COR-L47 (cell line): ENCODE data around the gene NLRP2B.
"Not testable (repeated sequence)": the region's sequence is repeated elsewhere in the genome, so short reads cannot be mapped to it uniquely, and the experiment has no call there.

ENCODE experiments used
- DNase-seq: peaks from one replicate; lab custom pipeline; 2025; lab: John Stamatoyannopoulos, UW

The NLRP2B gene

DNA sequence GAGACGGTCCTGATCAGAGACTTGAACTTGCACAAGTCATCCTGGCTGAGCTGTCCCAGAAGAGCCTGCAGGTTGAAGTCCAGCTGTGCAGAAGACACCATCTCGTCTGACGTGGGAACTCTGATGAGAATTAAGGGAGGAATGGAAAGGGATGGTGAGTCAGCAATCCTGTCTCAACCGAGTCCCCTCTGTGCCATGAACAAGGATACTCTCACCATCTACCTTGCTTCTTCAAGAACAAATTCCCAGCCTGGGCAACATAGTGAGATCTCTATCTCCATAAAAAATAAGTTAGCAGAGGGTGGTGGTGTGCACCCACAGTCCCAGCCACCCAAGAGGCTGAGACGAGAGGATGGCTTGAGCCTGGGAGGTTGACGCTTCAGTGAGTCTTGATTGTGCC is at the start of gene NLRP2B:
NLRP2B (minus strand) TSS at position 101 of the 400 bp plus-strand sequence.
- no peak for DNase-seq

GRCh38 chrX:57725995-57726394 is 45.9 kb upstream of the NLRP2B start:
- not testable (repeated sequence) for DNase-seq

- no peak for DNase-seq
These were observed 1.3 kb upstream of the NLRP2B start for GRCh38 chrX:57681341-57681740.

DNA sequence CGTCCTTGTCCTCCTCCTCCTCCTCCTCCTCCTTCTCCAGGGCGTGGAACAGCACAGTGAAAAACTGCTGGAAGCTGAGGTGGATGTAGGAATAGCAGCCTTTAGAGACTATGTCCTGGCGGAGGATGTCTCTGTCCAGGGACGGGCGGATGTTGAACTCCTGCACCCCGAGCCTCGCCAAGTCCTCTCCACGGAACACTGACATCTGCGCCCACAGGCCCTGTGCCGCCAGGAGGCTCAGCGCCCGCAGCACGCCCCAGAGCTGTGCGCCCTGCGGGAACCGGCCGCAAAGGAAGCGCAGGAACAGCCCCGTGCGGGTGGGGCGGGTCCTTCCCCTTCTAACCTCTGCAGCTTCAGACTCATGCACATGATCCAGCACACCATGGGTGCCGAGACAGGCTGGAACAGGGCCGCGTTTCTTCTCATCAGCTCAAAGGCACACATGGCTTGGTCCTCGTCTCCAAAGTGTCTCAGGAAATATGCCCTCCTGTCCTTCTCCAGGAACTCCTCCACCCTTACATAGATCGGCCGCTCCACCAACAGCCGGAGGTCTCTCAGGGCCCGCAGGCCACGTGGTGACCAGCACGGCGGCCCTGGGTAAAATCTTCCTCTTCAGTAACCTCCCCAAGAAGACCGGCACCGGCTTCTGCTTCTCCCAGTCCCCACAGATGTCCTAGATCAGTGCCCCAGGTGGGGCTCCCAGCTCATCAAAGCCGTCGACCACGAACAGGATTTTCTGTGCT is 1.2 kb downstream of the NLRP2B start:
- no peak for DNase-seq

- no peak for DNase-seq
These were observed 2.8 kb downstream of the NLRP2B start for GRCh38 chrX:57677132-57677858.

DNA sequence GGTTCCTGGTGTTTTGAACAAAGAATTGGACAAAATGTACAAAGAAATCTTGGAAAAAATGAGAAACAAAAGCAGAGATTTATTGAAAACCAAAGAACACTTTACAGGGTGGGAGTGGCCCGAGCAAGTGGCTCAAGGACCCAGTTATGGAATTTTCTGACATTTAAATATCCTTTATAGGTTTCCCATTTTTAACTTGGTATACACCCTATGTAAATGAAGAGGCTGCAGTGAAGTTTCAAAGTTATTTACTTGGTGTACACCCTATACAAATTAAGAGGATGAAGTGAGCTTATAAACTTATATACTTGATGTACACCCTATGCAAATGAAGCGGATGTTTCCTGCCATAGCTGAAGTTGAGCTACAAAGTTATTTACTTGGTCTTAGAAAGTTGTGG is 4.7 kb downstream of the NLRP2B start:
- DNase-seq: no peak

- DNase-seq: no peak
These were observed 5.2 kb downstream of the NLRP2B start for GRCh38 chrX:57674861-57675260.

GRCh38 chrX:57669961-57670360 is 10.1 kb downstream of the NLRP2B start:
- no peak for DNase-seq

- no peak for DNase-seq
These were observed 13.1 kb downstream of the NLRP2B start for GRCh38 chrX:57667010-57667409.

DNA sequence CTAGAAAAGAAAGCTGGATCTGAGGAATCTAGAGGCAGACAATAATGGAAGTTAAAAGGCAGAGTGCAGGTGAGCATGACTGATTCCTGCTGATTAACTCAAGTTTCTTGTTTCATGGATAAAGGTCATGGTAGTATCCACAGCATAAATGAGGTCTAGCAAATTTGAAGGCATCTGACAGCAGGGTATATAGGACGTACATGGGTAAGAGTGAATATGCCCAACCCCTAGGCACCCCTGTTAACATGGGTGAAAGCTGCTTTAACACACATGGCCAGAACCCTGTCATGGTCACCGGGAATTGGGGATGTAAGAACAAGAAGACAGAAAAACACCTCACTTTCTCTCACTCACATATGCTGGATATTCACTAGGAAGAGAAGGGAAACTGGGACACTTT is 25.0 kb downstream of the NLRP2B start:
- no peak for DNase-seq

DNA sequence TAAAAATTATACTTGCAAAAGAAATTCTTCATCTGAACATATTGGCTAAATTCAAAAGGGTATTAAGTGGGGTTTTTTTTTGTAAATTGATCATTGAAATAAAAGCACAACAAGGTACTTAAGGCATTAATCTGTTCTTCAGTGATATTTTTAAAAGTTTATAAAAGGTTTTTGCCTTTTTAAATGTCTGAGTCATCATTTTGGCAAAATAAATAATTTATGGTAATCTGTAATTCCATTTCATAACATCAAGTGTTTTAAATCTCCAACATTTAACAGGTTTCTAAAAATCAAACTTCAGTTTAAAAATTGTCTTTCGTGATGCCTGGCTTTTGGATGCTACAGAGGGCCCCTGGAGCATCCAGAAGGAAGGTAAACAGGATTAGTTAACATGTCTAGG is 27.4 kb downstream of the NLRP2B start:
- no peak for DNase-seq

GRCh38 chrX:57651169-57651919 is 28.7 kb downstream of the NLRP2B start:
- DNase-seq: no peak

GRCh38 chrX:57647020-57647419 is 33.0 kb downstream of the NLRP2B start:
- no peak for DNase-seq

DNA sequence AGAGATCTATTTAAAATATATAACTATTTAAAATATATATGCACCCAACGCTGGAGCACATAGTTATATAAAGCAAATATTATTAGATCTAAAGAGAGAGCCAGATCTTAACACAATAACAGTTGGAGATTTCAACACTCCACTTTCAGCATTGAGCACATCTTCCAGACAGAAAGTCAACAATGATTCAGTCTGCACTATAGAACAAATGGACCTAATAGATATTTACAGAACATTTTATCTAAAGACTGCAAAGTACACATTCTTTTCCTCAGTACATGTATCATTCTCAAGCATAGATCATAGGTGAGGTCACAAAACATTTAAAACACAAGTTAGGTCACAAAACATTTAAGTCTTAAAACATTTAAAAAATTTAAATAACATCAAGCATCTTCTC is 36.4 kb downstream of the NLRP2B start:
- no peak for DNase-seq

GRCh38 chrX:57641338-57641737 is 38.7 kb downstream of the NLRP2B start:
- DNase-seq: no peak

- DNase-seq: no peak
These were observed 39.4 kb downstream of the NLRP2B start for GRCh38 chrX:57640674-57641016.

GRCh38 chrX:57629438-57629837 is 50.6 kb downstream of the NLRP2B start:
- DNase-seq: not testable (repeated sequence)
